ENCODE data around the gene ZNRF4. TPM values are rescaled to one million over a fixed set of nuclear protein-coding genes. Genes with fewer than 3 reads are reported as not detected.

The ZNRF4 gene
- total and polyA plus RNA-seq, 2 donors (not counting 3 experiments of a cell fraction or from before 2014, with no cell fraction given): not detected

DNA sequence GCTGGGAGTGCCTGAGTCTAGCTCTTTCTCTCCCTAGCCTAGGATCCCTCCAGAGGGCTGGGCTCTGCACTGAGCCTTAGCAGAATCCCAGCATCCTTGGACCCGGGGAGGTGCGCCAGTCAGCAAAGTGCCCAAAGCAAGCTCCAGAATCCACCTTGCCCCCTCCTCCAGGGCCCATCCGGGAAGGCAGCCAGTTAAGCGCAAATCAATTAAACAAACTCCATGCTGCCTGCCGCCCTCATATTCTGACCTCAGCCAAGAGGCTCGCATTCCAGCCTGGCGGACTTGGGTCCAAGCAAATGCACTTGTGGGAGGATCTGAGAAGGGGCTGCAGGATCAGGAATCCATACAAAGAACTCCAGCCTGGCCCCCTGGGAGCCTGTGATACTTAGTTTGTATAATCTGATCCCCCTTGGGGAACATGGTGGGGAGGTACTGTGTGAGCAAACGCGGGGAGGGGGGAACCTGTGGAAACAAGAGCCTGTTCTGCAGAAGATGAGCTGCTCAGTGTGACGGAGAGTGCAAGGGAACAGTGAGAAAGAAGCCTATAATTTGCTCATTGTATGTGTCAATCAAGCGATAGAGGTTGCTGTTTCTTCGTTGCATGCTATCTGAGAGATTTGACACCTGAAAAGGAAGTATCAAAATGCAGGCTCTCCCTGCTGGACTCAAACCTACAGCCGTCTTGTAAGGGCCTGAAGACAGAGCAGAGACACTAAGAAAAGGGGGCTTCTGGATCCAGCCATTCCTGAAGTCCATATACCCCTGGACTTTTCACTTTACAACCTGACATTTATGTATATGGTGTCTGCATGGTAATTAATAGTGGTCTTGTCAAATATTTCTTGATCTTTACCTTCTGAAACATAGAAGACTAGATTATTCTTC, 29.4 kb downstream of the ZNRF4 start:
- H3K36me3 ChIP-seq (ENCODE audit: control insufficient read depth in 2 of 2, extremely low read depth in 1 of 2, insufficient read depth in 2 of 2, low read length in 2 of 2): no peaks in the 10 kb centered on the region
- BruUV-seq (replicated peaks): no TSS peak
- no peaks in the 10 kb centered on the region for H4K20me1 ChIP-seq (replicated peaks; ENCODE audit: control insufficient read depth, extremely low read depth, insufficient read depth, low read length)
- intact Hi-C loops (cut with micrococcal nuclease) (no loop called here), dilution Hi-C loops (cut with MboI; ENCODE audit: extremely low pct_ligation_motif_present, low sequenced_read_pairs) (loop anchor here (25.0 kb wide), 1 partner anchor 122 kb away; no protein-coding TSS in a partner anchor)
- H3K27ac ChIP-seq (ENCODE audit: insufficient read depth, low read depth, low read length): no peak overlapping the region
- H3K27me3 ChIP-seq (ENCODE audit: control insufficient read depth in 2 of 2, insufficient read depth in 2 of 2, low read length in 2 of 2): peaks cover 0 to 2% of the 10 kb centered on the region in 2 experiments
- no peak overlapping the region for H3K4me2 ChIP-seq (ENCODE audit: insufficient read depth, low read length)
- no peak overlapping the region for H3K4me3 ChIP-seq (replicated peaks in 1 of 3; ENCODE audit: insufficient read depth in 1 of 3, low read depth in 1 of 3, low read length in 3 of 3)
- no peaks in the 10 kb centered on the region for H3K79me2 ChIP-seq (ENCODE audit: control insufficient read depth, insufficient read depth, low read length)
- no peaks in the 10 kb centered on the region for H3K4me1 ChIP-seq (ENCODE audit: control insufficient read depth, extremely low read depth, insufficient read depth, low read length)
- ChIA-PET CTCF (interaction anchor here (1.4 kb wide), 1 partner anchor 436 kb away, joined by 3 read pairs; no protein-coding TSS in a partner anchor), POLR2A (no interaction called here)
- TF ChIP-seq JUN (IDR thresholded peaks at IDR 0.05; ENCODE audit: borderline replicate concordance, insufficient read depth, insufficient read length, low read depth): no peak
- no peak for TF ChIP-seq MYC (IDR thresholded peaks at IDR 0.05; ENCODE audit: low read depth, low read length)
- TF ChIP-seq, protein P1, sequence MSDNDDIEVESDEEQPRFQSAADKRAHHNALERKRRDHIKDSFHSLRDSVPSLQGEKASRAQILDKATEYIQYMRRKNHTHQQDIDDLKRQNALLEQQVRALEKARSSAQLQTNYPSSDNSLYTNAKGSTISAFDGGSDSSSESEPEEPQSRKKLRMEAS (IDR thresholded peaks at IDR 0.05; ENCODE audit: insufficient read depth, insufficient read length): no peak
- TF ChIP-seq GATA2 (IDR thresholded peaks at IDR 0.05; ENCODE audit: insufficient read depth, insufficient read length, low read depth, low read length): no peak
- TF ChIP-seq FOS (IDR thresholded peaks at IDR 0.05; ENCODE audit: borderline replicate concordance, insufficient read depth, low read length): no peak
- TF ChIP-seq POLR2AphosphoS5 (IDR thresholded peaks at IDR 0.05; ENCODE audit: insufficient read depth, low read depth, low read length): no peak
- no peak for TF ChIP-seq POLR2A (IDR thresholded peaks at IDR 0.05; ENCODE audit: low read depth, low read length)
- no peak for TF ChIP-seq EZH2 (IDR thresholded peaks at IDR 0.05; ENCODE audit: borderline replicate concordance, low read depth, low read length, severe bottlenecking)
- TF ChIP-seq, protein P2, sequence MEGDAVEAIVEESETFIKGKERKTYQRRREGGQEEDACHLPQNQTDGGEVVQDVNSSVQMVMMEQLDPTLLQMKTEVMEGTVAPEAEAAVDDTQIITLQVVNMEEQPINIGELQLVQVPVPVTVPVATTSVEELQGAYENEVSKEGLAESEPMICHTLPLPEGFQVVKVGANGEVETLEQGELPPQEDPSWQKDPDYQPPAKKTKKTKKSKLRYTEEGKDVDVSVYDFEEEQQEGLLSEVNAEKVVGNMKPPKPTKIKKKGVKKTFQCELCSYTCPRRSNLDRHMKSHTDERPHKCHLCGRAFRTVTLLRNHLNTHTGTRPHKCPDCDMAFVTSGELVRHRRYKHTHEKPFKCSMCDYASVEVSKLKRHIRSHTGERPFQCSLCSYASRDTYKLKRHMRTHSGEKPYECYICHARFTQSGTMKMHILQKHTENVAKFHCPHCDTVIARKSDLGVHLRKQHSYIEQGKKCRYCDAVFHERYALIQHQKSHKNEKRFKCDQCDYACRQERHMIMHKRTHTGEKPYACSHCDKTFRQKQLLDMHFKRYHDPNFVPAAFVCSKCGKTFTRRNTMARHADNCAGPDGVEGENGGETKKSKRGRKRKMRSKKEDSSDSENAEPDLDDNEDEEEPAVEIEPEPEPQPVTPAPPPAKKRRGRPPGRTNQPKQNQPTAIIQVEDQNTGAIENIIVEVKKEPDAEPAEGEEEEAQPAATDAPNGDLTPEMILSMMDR (IDR thresholded peaks at IDR 0.05; ENCODE audit: extremely low read depth in 1 of 2, insufficient read depth in 1 of 2, low read depth in 1 of 2, low read length in 2 of 2): no peak
- FAIRE-seq (no peak), DNase-seq (ENCODE audit: low read depth, low spot score) (no peak)
- H3K9ac ChIP-seq (replicated peaks; ENCODE audit: extremely low read depth, insufficient read depth, low read length): no peak overlapping the region
- H3K9me3 ChIP-seq (replicated peaks; ENCODE audit: control insufficient read depth, insufficient read depth, low read length): no peaks in the 10 kb centered on the region
- no peak overlapping the region for H2AFZ ChIP-seq (ENCODE audit: low read depth, low read length)
- no peaks in the 10 kb centered on the region for H3K9me1 ChIP-seq (replicated peaks; ENCODE audit: control insufficient read depth, extremely low read depth, insufficient read depth, low read length)
